ENCODE results near the gene ARHGEF6. TPM values are rescaled to one million over a fixed set of nuclear protein-coding genes. Genes with fewer than 3 reads are reported as not detected.

Gene ARHGEF6
- total and polyA plus RNA-seq, 4 donors: 7.9 to 37.6 (median 19.1) TPM

DNA sequence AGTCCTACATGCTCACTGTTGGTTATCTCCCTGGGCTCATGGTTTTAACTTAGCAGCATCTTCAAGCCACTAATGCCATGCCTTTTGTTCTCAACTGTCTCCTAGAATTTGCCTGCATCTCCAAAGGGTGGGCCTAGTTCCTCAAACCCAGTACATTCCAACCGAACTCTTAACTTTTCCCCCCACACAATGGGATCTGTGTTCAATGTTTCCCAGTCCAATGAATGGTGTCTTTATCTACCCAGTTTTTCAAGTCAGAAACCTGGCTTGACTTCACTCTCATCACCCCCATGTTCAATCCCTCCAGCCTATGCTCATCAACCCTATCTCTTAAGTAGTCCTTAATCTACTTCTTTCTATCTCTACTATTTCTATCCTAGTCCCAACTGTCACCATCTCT lies 119.8 kb downstream of the ARHGEF6 start:
- WGBS, 2 donors: 71 to 86% methylated on average over 1 of the region's 1 CpG
- no peak for ATAC-seq (ENCODE audit: low FRiP score)

DNA sequence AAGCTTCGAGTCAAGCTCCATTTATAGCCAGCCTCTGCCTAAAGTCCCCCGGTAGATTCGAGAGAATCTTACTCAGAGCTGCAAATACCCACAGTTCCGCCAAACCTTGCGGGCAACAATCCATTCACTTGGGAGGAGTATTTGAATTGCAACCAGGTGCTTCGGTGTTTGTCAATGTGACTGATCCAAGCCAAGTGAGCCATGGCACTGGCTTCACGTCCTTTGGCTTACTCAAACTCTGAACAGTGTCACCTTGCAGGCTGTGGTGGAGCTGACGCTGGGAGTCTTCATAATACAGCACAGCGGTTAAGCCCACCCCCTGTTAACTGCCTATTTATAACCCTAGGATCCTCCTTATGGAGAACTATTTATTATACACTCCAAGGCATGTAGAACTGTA lies 121.6 kb downstream of the ARHGEF6 start:
- DNase-seq (no peak), ATAC-seq (ENCODE audit: low FRiP score) (no peak)
- Histone ChIP-seq H3K27me3 (ENCODE audit: control insufficient read depth in 1 of 2, insufficient read depth in 2 of 2, low read length in 1 of 2) (no peaks in the 10 kb centered on the region), H3K27ac (ENCODE audit: low read depth in 1 of 2, low read length in 2 of 2) (no peak overlapping the region), H3K9me3 (ENCODE audit: control insufficient read depth, low read length) (no peaks in the 10 kb centered on the region), H3K36me3 (ENCODE audit: control insufficient read depth in 1 of 2, insufficient read depth in 2 of 2, low read length in 1 of 2) (no peaks in the 10 kb centered on the region), H3K4me1 (ENCODE audit: control insufficient read depth in 1 of 2, insufficient read depth in 2 of 2, low read length in 2 of 2) (no peaks in the 10 kb centered on the region), H3K4me3 (ENCODE audit: low read length in 2 of 2) (no peak overlapping the region)
- intact Hi-C loops (cut with DNase I): no loop called here
- 87 to 92% methylated on average over 9 of the region's 9 CpGs for WGBS, 2 donors

More for the DNA sequence above, 119.8 kb downstream of the ARHGEF6 start:
- Histone ChIP-seq H3K4me1 (ENCODE audit: control insufficient read depth in 1 of 2, insufficient read depth in 2 of 2, low read length in 2 of 2) (no peaks in the 10 kb centered on the region), H3K9me3 (ENCODE audit: control insufficient read depth, low read length) (no peaks in the 10 kb centered on the region), H3K36me3 (ENCODE audit: control insufficient read depth in 1 of 2, insufficient read depth in 2 of 2, low read length in 1 of 2) (peaks cover 0 to 2% of the 10 kb centered on the region in 2 donors), H3K27me3 (ENCODE audit: control insufficient read depth in 1 of 2, insufficient read depth in 2 of 2, low read length in 1 of 2) (no peaks in the 10 kb centered on the region), H3K4me3 (ENCODE audit: low read length in 2 of 2) (no peak overlapping the region), H3K27ac (ENCODE audit: low read depth in 1 of 2, low read length in 2 of 2) (no peak overlapping the region)
- intact Hi-C loops (cut with DNase I): no loop called here
- no peak for DNase-seq

DNA sequence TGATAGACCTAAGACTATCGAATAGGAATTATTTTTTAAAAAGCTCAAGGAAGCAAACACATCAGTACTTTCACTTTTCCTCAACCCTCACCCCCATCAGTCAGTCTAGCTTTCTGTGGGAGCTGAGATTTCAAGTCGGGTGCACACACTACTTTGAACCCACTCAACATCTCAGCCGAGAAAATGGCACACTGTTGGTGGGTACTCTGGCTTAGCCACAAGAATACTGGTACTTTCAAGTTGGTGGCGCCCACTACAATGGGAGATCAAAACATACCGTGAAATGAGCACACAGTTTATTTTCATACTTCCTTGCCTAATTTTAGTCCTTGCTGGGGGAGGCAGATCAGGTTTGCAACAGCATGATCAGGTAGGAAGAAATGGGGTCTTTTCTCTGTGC lies 122.6 kb downstream of the ARHGEF6 start:
- intact Hi-C loops (cut with DNase I): no loop called here
- Histone ChIP-seq H3K27ac (ENCODE audit: low read depth in 1 of 2, low read length in 2 of 2) (no peak overlapping the region), H3K4me3 (ENCODE audit: low read length in 2 of 2) (no peak overlapping the region), H3K9me3 (ENCODE audit: control insufficient read depth, low read length) (no peaks in the 10 kb centered on the region), H3K36me3 (ENCODE audit: control insufficient read depth in 1 of 2, insufficient read depth in 2 of 2, low read length in 1 of 2) (no peaks in the 10 kb centered on the region), H3K27me3 (ENCODE audit: control insufficient read depth in 1 of 2, insufficient read depth in 2 of 2, low read length in 1 of 2) (no peaks in the 10 kb centered on the region), H3K4me1 (ENCODE audit: control insufficient read depth in 1 of 2, insufficient read depth in 2 of 2, low read length in 2 of 2) (no peaks in the 10 kb centered on the region)
- no peak for ATAC-seq (ENCODE audit: low FRiP score)
- 69 to 87% methylated on average over 5 of the region's 5 CpGs for WGBS, 2 donors
- no peak for DNase-seq

DNA sequence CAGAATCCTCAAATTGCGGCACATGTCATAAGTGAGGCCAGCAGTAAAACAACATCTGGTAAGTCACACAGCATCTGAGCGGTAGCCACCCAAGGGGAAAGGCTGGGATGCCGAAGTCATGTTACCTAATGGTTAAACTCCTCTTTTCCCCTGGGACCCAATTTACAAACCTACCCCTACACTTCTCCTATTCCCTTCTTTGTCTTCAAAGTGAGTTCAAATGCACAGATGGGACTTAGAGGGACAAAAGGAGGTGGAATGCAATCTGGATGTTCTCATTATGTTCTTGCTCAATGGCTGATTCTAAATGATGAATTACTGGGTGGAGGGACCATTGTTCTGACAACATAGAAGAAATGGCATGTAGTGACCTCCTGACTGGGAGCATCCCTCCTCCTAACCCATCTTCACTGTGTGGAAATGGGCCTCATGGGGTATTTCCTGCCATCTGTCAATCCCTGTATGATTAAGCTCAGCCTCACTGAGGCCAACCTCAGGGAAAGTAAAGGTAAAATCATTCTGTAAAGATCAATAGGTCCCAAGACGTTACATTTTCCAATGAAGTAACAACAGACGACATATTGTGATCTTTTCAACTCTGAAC lies 124.3 kb downstream of the ARHGEF6 start:
- Histone ChIP-seq H3K27me3 (ENCODE audit: control insufficient read depth in 1 of 2, insufficient read depth in 2 of 2, low read length in 1 of 2) (no peaks in the 10 kb centered on the region), H3K9me3 (ENCODE audit: control insufficient read depth, low read length) (no peaks in the 10 kb centered on the region), H3K4me3 (ENCODE audit: low read length in 2 of 2) (no peak overlapping the region), H3K36me3 (ENCODE audit: control insufficient read depth in 1 of 2, insufficient read depth in 2 of 2, low read length in 1 of 2) (no peaks in the 10 kb centered on the region), H3K27ac (ENCODE audit: low read depth in 1 of 2, low read length in 2 of 2) (no peak overlapping the region), H3K4me1 (ENCODE audit: control insufficient read depth in 1 of 2, insufficient read depth in 2 of 2, low read length in 2 of 2) (no peaks in the 10 kb centered on the region)
- intact Hi-C loops (cut with DNase I): no loop called here
- DNase-seq: no peak
- ATAC-seq (ENCODE audit: low FRiP score): no peak
- WGBS, 2 donors: 73 to 85% methylated on average over 5 of the region's 5 CpGs

DNA sequence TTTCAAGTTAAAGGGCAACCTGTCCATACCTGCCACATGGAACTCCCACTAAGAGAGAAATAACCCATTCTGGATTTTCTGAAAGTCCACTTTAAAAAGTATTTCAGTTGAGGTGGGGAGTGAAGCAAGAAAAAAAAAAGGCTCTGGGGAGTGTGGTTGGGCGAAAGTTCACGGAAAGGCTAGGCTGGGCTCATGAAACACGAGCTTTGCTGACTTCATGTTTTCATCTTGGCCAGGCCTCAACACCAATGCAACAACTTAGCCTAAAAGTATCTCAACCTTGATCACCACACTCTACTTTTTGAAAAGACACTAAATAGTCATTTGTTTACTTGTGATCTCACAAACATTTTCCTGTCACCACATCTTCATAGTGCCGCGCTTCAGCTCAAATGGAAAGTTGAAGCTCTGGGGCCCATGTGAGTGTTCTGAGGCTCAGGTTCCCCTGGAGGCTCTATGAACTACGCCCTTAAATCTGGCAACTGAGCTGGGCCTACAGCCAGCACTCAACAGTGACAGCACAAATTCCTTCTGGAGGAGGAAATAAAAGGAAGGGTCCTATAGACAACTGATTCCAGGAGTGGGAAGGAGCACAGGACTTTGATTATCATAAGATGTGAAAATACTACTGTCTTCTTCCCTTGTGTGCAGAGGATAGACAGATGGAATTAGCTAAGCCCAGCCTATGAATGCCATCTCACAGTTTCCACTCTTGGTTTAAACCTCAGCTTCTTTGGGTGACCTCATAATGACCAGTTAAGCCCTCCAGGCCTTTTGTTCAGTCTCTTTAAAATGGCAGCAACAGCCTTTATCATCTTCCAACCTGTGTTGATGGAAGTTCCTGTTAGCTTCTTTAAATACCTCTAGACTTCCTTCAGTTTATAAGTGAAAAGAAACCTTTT lies 127.7 kb downstream of the ARHGEF6 start:
- Histone ChIP-seq H3K27ac (ENCODE audit: low read depth in 1 of 2, low read length in 2 of 2) (no peak overlapping the region), H3K4me1 (ENCODE audit: control insufficient read depth in 1 of 2, insufficient read depth in 2 of 2, low read length in 2 of 2) (no peaks in the 10 kb centered on the region), H3K4me3 (ENCODE audit: low read length in 2 of 2) (no peak overlapping the region), H3K36me3 (ENCODE audit: control insufficient read depth in 1 of 2, insufficient read depth in 2 of 2, low read length in 1 of 2) (no peaks in the 10 kb centered on the region), H3K9me3 (ENCODE audit: control insufficient read depth, low read length) (no peaks in the 10 kb centered on the region), H3K27me3 (ENCODE audit: control insufficient read depth in 1 of 2, insufficient read depth in 2 of 2, low read length in 1 of 2) (no peaks in the 10 kb centered on the region)
- ATAC-seq (ENCODE audit: low FRiP score): no peak
- DNase-seq: no peak
- WGBS, 2 donors: 74 to 76% methylated on average over 6 of the region's 6 CpGs
- intact Hi-C loops (cut with DNase I): no loop called here

DNA sequence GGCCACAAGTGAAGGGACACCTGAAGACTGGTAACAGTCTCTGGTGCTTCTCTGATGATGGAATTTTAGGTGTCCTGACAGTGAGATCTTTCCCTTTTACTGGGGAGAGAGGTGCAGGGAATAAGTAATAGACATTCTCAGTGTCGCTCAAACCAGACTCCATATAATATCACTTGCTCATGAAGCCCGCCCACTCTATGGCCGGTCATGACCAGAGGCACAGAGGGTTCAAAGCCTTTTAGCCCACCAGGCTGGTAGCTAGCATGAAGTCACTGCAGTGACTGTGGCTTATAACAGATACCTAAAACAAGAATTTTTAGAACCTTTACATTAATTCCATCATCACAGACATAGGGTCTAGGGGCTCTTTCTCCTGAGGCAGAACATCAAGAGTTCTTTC lies 129.9 kb downstream of the ARHGEF6 start:
- Histone ChIP-seq H3K36me3 (ENCODE audit: control insufficient read depth in 1 of 2, insufficient read depth in 2 of 2, low read length in 1 of 2) (no peaks in the 10 kb centered on the region), H3K27me3 (ENCODE audit: control insufficient read depth in 1 of 2, insufficient read depth in 2 of 2, low read length in 1 of 2) (no peaks in the 10 kb centered on the region), H3K9me3 (ENCODE audit: control insufficient read depth, low read length) (no peaks in the 10 kb centered on the region), H3K4me1 (ENCODE audit: control insufficient read depth in 1 of 2, insufficient read depth in 2 of 2, low read length in 2 of 2) (no peaks in the 10 kb centered on the region), H3K4me3 (ENCODE audit: low read length in 2 of 2) (no peak overlapping the region), H3K27ac (ENCODE audit: low read depth in 1 of 2, low read length in 2 of 2) (no peak overlapping the region)
- no peak for DNase-seq
- intact Hi-C loops (cut with DNase I): no loop called here
- ATAC-seq (ENCODE audit: low FRiP score): no peak
- WGBS, 2 donors: 87 to 91% methylated on average over 3 of the region's 3 CpGs

DNA sequence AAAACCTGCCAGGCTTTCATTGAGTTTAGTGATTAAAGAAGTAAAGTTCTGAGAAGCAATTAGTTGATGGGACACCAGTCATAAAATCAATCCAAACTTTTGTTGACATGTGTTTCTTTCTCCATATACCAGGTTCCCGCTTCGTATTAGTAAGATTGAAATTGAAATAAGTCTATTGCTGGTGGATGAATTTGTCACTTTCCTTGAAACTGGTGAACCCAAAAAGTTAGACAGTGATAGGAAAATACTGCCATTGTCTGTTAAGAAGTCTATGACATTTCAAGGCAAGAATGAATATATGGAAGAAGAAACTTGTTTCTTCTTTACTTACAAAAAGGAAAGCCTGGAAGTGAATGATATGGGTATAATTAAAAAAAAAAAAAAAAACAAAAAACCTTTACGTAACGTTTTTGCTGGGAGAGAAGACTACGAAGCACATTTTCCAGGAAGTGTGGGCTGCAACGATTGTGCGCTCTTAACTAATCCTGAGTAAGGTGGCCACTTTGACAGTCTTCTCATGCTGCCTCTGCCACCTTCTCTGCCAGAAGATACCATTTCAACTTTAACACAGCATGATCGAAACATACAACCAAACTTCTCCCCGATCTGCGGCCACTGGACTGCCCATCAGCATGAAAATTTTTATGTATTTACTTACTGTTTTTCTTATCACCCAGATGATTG lies 132.9 kb downstream of the ARHGEF6 start, which contains the start of gene CD40LG:
Gene CD40LG (plus strand): TSS at position 482 of the 684 bp plus-strand sequence. CDS start 91 bp downstream, at position 573.
- ATAC-seq (ENCODE audit: low FRiP score): no peak
- Histone ChIP-seq H3K27ac (ENCODE audit: low read depth in 1 of 2, low read length in 2 of 2) (no peak within 1 kb of the TSS), H3K4me3 (ENCODE audit: low read length in 2 of 2) (no peak within 1 kb of the TSS), H3K36me3 (ENCODE audit: control insufficient read depth in 1 of 2, insufficient read depth in 2 of 2, low read length in 1 of 2) (no peaks in the 10 kb centered on the region), H3K27me3 (ENCODE audit: control insufficient read depth in 1 of 2, insufficient read depth in 2 of 2, low read length in 1 of 2) (no peaks in the 10 kb centered on the region), H3K4me1 (ENCODE audit: control insufficient read depth in 1 of 2, insufficient read depth in 2 of 2, low read length in 2 of 2) (no peaks in the 10 kb centered on the region), H3K9me3 (ENCODE audit: control insufficient read depth, low read length) (no peaks in the 10 kb centered on the region)
- WGBS, 2 donors: 84 to 87% methylated on average over 10 of the region's 10 CpGs
- intact Hi-C loops (cut with DNase I): no loop called here
- no peak for DNase-seq

DNA sequence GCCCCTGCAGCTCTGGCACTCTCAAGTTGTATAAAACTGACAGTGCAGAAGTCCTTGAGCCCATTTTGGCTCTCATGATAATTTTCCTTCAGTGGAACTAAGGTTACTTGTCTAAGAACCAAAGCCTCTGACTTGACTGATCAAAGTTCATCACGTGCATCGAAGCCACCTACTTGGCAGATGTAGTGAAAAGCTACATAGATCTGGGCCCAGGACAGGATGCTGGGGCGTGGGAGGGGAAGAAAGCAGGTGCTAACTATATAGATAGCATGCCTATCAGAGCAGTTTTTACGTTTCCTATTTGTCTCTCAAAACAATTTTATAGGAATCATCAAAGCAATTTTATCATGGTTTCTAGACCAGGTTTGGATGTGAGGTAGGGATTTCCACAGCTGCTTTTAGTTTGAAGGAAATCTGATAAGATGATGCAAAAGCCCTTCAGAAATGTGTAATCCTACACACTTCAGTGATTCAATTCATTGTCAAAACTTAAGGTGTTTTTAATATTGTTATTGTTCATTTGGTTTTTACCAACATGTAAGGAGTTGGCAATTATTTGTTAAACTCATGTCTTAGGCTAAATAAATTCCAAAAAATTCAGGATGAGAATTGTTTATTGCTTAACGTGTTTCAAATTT lies 134.0 kb downstream of the ARHGEF6 start:
- no peak for ATAC-seq (ENCODE audit: low FRiP score)
- WGBS, 2 donors: 56 to 82% methylated on average over 5 of the region's 5 CpGs
- no peaks in the 10 kb centered on the region for H3K4me1 ChIP-seq (ENCODE audit: control insufficient read depth in 1 of 2, insufficient read depth in 2 of 2, low read length in 2 of 2)
- DNase-seq: no peak
- intact Hi-C loops (cut with DNase I): no loop called here
- no peak overlapping the region for H3K27ac ChIP-seq (ENCODE audit: low read depth in 1 of 2, low read length in 2 of 2)
- H3K4me3 ChIP-seq (ENCODE audit: low read length in 2 of 2): no peak overlapping the region
- H3K9me3 ChIP-seq (ENCODE audit: control insufficient read depth, low read length): no peaks in the 10 kb centered on the region
- H3K27me3 ChIP-seq (ENCODE audit: control insufficient read depth in 1 of 2, insufficient read depth in 2 of 2, low read length in 1 of 2): no peaks in the 10 kb centered on the region
- no peaks in the 10 kb centered on the region for H3K36me3 ChIP-seq (ENCODE audit: control insufficient read depth in 1 of 2, insufficient read depth in 2 of 2, low read length in 1 of 2)

All from aorta (tissue), 5 donors.